ENCODE results near the gene MEG3.

MEG3 gene

GRCh38 chr14:100782516-100783320 is 43.2 kb upstream of the MEG3 start:
- no peak overlapping the region for H3K9ac ChIP-seq (ENCODE audit: low read length in 2 of 2)
- no peaks in the 10 kb centered on the region for H3K27me3 ChIP-seq (ENCODE audit: control insufficient read depth in 1 of 2, insufficient read depth in 2 of 2, low read length in 2 of 2)
- no peak overlapping the region for H3K27ac ChIP-seq (ENCODE audit: low read length)
- H3K4me3 ChIP-seq (ENCODE audit: low read length in 2 of 2) = no peak overlapping the region
- H3K36me3 ChIP-seq (ENCODE audit: control insufficient read depth in 2 of 2, insufficient read depth in 2 of 2, low read length in 2 of 2) = no peaks in the 10 kb centered on the region
- H3K4me1 ChIP-seq (ENCODE audit: control insufficient read depth, insufficient read depth, low read length) = no peaks in the 10 kb centered on the region
- no peaks in the 10 kb centered on the region for H3K9me3 ChIP-seq (ENCODE audit: control insufficient read depth in 2 of 2, low read length in 2 of 2)

GRCh38 chr14:100783630-100784370 is 42.1 kb upstream of the MEG3 start:
- no peak overlapping the region for H3K27ac ChIP-seq (ENCODE audit: low read length)
- no peaks in the 10 kb centered on the region for H3K27me3 ChIP-seq (ENCODE audit: control insufficient read depth in 1 of 2, insufficient read depth in 2 of 2, low read length in 2 of 2)
- no peaks in the 10 kb centered on the region for H3K4me1 ChIP-seq (ENCODE audit: control insufficient read depth, insufficient read depth, low read length)
- no peaks in the 10 kb centered on the region for H3K9me3 ChIP-seq (ENCODE audit: control insufficient read depth in 2 of 2, low read length in 2 of 2)
- H3K4me3 ChIP-seq (ENCODE audit: low read length in 2 of 2) = no peak overlapping the region
- no peaks in the 10 kb centered on the region for H3K36me3 ChIP-seq (ENCODE audit: control insufficient read depth in 2 of 2, insufficient read depth in 2 of 2, low read length in 2 of 2)
- no peak overlapping the region for H3K9ac ChIP-seq (ENCODE audit: low read length in 2 of 2)

DNA sequence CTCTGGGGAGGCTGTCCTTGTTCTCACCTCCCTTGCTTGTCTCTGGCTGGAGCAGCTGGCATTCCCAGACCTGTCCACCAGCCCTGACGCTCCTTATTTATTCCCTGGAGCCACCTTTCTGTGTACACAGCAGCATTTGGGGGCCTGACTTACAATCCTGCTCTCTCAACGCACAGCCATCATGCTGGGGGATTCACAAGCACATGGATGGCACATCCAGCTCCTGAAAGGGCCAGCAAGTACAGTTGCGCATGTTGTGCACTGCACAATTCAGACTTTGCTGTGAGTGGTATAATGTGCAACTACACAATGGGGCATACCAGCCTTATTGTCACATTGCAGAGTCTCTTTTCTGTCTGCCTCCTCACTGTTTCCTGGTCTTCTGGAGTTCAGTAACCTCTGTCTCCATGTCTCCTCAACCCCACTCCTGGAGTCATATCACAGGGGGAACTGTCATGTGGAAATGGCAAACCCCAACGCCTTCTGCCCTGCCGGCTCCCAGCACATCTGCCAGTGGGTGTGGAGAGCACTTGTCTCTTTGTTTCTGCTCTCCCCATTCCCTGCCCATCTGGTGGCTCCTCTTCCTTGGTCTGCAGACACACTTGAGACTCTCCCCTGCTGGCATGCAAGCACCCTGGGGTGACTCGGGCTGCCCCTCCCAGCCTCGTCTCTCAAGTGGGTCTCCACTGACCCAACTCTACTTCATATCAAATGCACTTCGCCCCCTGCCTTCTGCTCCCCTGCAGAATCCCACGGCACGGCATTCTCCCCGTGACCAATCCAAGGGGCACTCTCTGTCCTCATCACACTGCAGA is 41.2 kb upstream of the MEG3 start:
- Histone ChIP-seq H3K36me3 (ENCODE audit: control insufficient read depth in 2 of 2, insufficient read depth in 2 of 2, low read length in 2 of 2) (no peaks in the 10 kb centered on the region), H3K4me3 (ENCODE audit: low read length in 2 of 2) (no peak overlapping the region), H3K4me1 (ENCODE audit: control insufficient read depth, insufficient read depth, low read length) (no peaks in the 10 kb centered on the region), H3K27me3 (ENCODE audit: control insufficient read depth in 1 of 2, insufficient read depth in 2 of 2, low read length in 2 of 2) (peaks cover 0 to 3% of the 10 kb centered on the region in 2 donors), H3K9me3 (ENCODE audit: control insufficient read depth in 2 of 2, low read length in 2 of 2) (no peaks in the 10 kb centered on the region), H3K27ac (ENCODE audit: low read length) (no peak overlapping the region), H3K9ac (ENCODE audit: low read length in 2 of 2) (no peak overlapping the region)

DNA sequence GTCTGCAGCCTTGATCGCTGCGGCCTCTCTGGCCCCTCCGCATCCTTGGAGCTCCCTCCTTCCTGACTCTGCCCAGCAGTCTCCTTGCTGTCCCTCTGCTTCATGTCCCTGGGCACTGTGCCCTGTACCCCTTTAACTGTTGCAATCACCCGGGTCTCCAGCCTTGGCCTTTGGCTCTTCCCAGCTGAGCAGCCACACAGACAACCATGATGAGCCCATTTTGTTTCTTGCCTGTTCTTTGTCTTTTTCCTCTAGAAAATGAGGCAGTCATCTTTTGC is 40.6 kb upstream of the MEG3 start:
- H3K4me3 ChIP-seq (ENCODE audit: low read length in 2 of 2) = no peak overlapping the region
- no peak overlapping the region for H3K9ac ChIP-seq (ENCODE audit: low read length in 2 of 2)
- peaks cover 0 to 3% of the 10 kb centered on the region in 2 donors for H3K27me3 ChIP-seq (ENCODE audit: control insufficient read depth in 1 of 2, insufficient read depth in 2 of 2, low read length in 2 of 2)
- no peaks in the 10 kb centered on the region for H3K4me1 ChIP-seq (ENCODE audit: control insufficient read depth, insufficient read depth, low read length)
- H3K27ac ChIP-seq (ENCODE audit: low read length) = no peak overlapping the region
- H3K9me3 ChIP-seq (ENCODE audit: control insufficient read depth in 2 of 2, low read length in 2 of 2) = no peaks in the 10 kb centered on the region
- no peaks in the 10 kb centered on the region for H3K36me3 ChIP-seq (ENCODE audit: control insufficient read depth in 2 of 2, insufficient read depth in 2 of 2, low read length in 2 of 2)

GRCh38 chr14:100785626-100786025 is 40.3 kb upstream of the MEG3 start:
- no peaks in the 10 kb centered on the region for H3K9me3 ChIP-seq (ENCODE audit: control insufficient read depth in 2 of 2, low read length in 2 of 2)
- no peaks in the 10 kb centered on the region for H3K36me3 ChIP-seq (ENCODE audit: control insufficient read depth in 2 of 2, insufficient read depth in 2 of 2, low read length in 2 of 2)
- no peak overlapping the region for H3K27ac ChIP-seq (ENCODE audit: low read length)
- H3K4me3 ChIP-seq (ENCODE audit: low read length in 2 of 2) = no peak overlapping the region
- H3K27me3 ChIP-seq (ENCODE audit: control insufficient read depth in 1 of 2, insufficient read depth in 2 of 2, low read length in 2 of 2) = peaks cover 0 to 6% of the 10 kb centered on the region in 2 donors
- no peaks in the 10 kb centered on the region for H3K4me1 ChIP-seq (ENCODE audit: control insufficient read depth, insufficient read depth, low read length)
- no peak overlapping the region for H3K9ac ChIP-seq (ENCODE audit: low read length in 2 of 2)

- no peak overlapping the region for H3K9ac ChIP-seq (ENCODE audit: low read length in 2 of 2)
- H3K9me3 ChIP-seq (ENCODE audit: control insufficient read depth in 2 of 2, low read length in 2 of 2) = no peaks in the 10 kb centered on the region
- no peaks in the 10 kb centered on the region for H3K36me3 ChIP-seq (ENCODE audit: control insufficient read depth in 2 of 2, insufficient read depth in 2 of 2, low read length in 2 of 2)
- no peak overlapping the region for H3K27ac ChIP-seq (ENCODE audit: low read length)
- no peaks in the 10 kb centered on the region for H3K4me1 ChIP-seq (ENCODE audit: control insufficient read depth, insufficient read depth, low read length)
- H3K4me3 ChIP-seq (ENCODE audit: low read length in 2 of 2) = no peak overlapping the region
- H3K27me3 ChIP-seq (ENCODE audit: control insufficient read depth in 1 of 2, insufficient read depth in 2 of 2, low read length in 2 of 2) = peaks cover 0 to 6% of the 10 kb centered on the region in 2 donors
Observed at GRCh38 chr14:100786131-100786530, 39.8 kb upstream of the MEG3 start.

DNA sequence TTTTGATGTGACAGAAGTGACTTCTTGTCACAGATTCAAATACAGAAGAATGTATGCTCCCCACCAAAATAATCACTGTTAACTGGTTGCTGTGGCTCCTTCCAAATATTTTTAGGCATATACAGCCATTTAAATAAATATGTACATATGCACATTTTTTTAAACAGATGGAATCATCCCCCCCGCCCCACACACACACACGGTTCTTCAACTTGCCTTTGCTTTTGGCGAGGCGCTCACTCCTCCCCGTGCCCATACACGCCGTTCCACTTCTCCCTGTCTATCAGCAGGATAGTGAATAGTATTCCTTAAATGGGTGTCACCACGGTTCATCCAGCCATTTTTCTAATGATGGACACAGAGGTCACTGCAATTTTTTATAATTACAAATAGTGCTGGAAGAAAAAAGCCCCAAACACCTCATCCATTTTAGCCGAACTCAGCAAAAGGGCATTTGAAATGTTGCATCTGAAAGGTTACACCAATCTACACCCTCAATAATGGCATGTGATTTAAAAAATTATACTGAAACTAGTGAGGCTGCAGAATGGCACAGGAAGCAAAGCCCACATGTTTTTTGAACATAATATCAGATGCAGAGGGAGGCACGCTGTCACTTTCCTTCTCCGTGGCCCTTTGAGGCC is 39.2 kb upstream of the MEG3 start:
- H3K9me3 ChIP-seq (ENCODE audit: control insufficient read depth in 2 of 2, low read length in 2 of 2) = no peaks in the 10 kb centered on the region
- H3K9ac ChIP-seq (ENCODE audit: low read length in 2 of 2) = no peak overlapping the region
- no peaks in the 10 kb centered on the region for H3K36me3 ChIP-seq (ENCODE audit: control insufficient read depth in 2 of 2, insufficient read depth in 2 of 2, low read length in 2 of 2)
- no peak overlapping the region for H3K4me3 ChIP-seq (ENCODE audit: low read length in 2 of 2)
- H3K27me3 ChIP-seq (ENCODE audit: control insufficient read depth in 1 of 2, insufficient read depth in 2 of 2, low read length in 2 of 2) = peaks cover 0 to 6% of the 10 kb centered on the region in 2 donors
- H3K27ac ChIP-seq (ENCODE audit: low read length) = no peak overlapping the region
- no peaks in the 10 kb centered on the region for H3K4me1 ChIP-seq (ENCODE audit: control insufficient read depth, insufficient read depth, low read length)

DNA sequence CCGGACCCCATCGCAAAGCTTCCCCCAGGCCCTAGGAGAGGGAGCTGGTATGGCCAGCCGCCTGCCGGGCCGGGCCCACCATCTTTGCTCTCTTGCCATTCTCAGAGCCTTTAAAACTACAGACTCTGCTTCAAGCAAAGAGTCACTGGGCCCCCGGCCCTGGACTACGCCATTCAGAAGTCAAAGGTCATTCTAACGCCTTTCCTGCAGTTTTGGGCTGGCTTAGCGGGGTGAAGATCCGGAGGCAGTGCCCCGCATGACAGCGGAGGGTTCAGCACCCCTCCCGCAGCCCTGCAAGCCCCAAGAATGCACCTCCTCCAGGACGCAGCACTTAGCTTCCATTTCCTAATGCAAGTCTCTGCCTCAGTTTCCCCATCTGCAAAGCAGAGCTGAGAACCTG is 38.3 kb upstream of the MEG3 start:
- no peaks in the 10 kb centered on the region for H3K4me1 ChIP-seq (ENCODE audit: control insufficient read depth, insufficient read depth, low read length)
- H3K9ac ChIP-seq (ENCODE audit: low read length in 2 of 2) = no peak overlapping the region
- no peak overlapping the region for H3K27ac ChIP-seq (ENCODE audit: low read length)
- no peak overlapping the region for H3K4me3 ChIP-seq (ENCODE audit: low read length in 2 of 2)
- H3K36me3 ChIP-seq (ENCODE audit: control insufficient read depth in 2 of 2, insufficient read depth in 2 of 2, low read length in 2 of 2) = no peaks in the 10 kb centered on the region
- H3K27me3 ChIP-seq (ENCODE audit: control insufficient read depth in 1 of 2, insufficient read depth in 2 of 2, low read length in 2 of 2) = peaks cover 3 to 6% of the 10 kb centered on the region in 2 donors
- no peaks in the 10 kb centered on the region for H3K9me3 ChIP-seq (ENCODE audit: control insufficient read depth in 2 of 2, low read length in 2 of 2)

- Histone ChIP-seq H3K4me1 (ENCODE audit: control insufficient read depth, insufficient read depth, low read length) (no peaks in the 10 kb centered on the region), H3K9me3 (ENCODE audit: control insufficient read depth in 2 of 2, low read length in 2 of 2) (no peaks in the 10 kb centered on the region), H3K4me3 (ENCODE audit: low read length in 2 of 2) (no peak overlapping the region), H3K36me3 (ENCODE audit: control insufficient read depth in 2 of 2, insufficient read depth in 2 of 2, low read length in 2 of 2) (no peaks in the 10 kb centered on the region), H3K27ac (ENCODE audit: low read length) (no peak overlapping the region), H3K9ac (ENCODE audit: low read length in 2 of 2) (no peak overlapping the region), H3K27me3 (ENCODE audit: control insufficient read depth in 1 of 2, insufficient read depth in 2 of 2, low read length in 2 of 2) (peaks cover 6 to 7% of the 10 kb centered on the region in 2 donors)
Observed at GRCh38 chr14:100788517-100788916, 37.4 kb upstream of the MEG3 start.

GRCh38 chr14:100788942-100789341 is 37.0 kb upstream of the MEG3 start:
- H3K27ac ChIP-seq (ENCODE audit: low read length) = no peak overlapping the region
- H3K4me1 ChIP-seq (ENCODE audit: control insufficient read depth, insufficient read depth, low read length) = no peaks in the 10 kb centered on the region
- H3K36me3 ChIP-seq (ENCODE audit: control insufficient read depth in 2 of 2, insufficient read depth in 2 of 2, low read length in 2 of 2) = no peaks in the 10 kb centered on the region
- no peak overlapping the region for H3K9ac ChIP-seq (ENCODE audit: low read length in 2 of 2)
- H3K27me3 ChIP-seq (ENCODE audit: control insufficient read depth in 1 of 2, insufficient read depth in 2 of 2, low read length in 2 of 2) = peaks cover 6 to 7% of the 10 kb centered on the region in 2 donors
- no peaks in the 10 kb centered on the region for H3K9me3 ChIP-seq (ENCODE audit: control insufficient read depth in 2 of 2, low read length in 2 of 2)
- no peak overlapping the region for H3K4me3 ChIP-seq (ENCODE audit: low read length in 2 of 2)
